ENCODE results near the gene NRIP1.

Gene NRIP1

GRCh38 chr21:14972678-14973077 is 92.1 kb downstream of the NRIP1 start:
- no peak for TF ChIP-seq CTCF (IDR thresholded peaks at IDR 0.05; ENCODE audit: insufficient read depth, low read length, poor library complexity, severe bottlenecking)

GRCh38 chr21:14968821-14969220 is 96.0 kb downstream of the NRIP1 start:
- DNase-seq (ENCODE audit: extremely low read depth, insufficient read length), result no peak
- no peak for TF ChIP-seq CTCF (IDR thresholded peaks at IDR 0.05; ENCODE audit: insufficient read depth, low read length, poor library complexity, severe bottlenecking)
- no peaks in the 10 kb centered on the region for H3K36me3 ChIP-seq (ENCODE audit: control insufficient read depth, insufficient read depth, low read length)
- H3K27me3 ChIP-seq (replicated peaks; ENCODE audit: control insufficient read depth, insufficient read depth, low read length), result no peaks in the 10 kb centered on the region
- H3K4me3 ChIP-seq (replicated peaks; ENCODE audit: low read depth, low read length), result no peak overlapping the region

More at GRCh38 chr21:14972678-14973077, 92.1 kb downstream of the NRIP1 start:
- H3K27me3 ChIP-seq (replicated peaks; ENCODE audit: control insufficient read depth, insufficient read depth, low read length), result no peaks in the 10 kb centered on the region
- H3K4me3 ChIP-seq (replicated peaks; ENCODE audit: low read depth, low read length), result no peak overlapping the region
- H3K36me3 ChIP-seq (ENCODE audit: control insufficient read depth, insufficient read depth, low read length), result no peaks in the 10 kb centered on the region
- DNase-seq (ENCODE audit: extremely low read depth, insufficient read length), result no peak

GRCh38 chr21:14968029-14968428 is 96.8 kb downstream of the NRIP1 start:
- DNase-seq (ENCODE audit: extremely low read depth, insufficient read length), result no peak
- Histone ChIP-seq H3K36me3 (ENCODE audit: control insufficient read depth, insufficient read depth, low read length) (no peaks in the 10 kb centered on the region), H3K4me3 (replicated peaks; ENCODE audit: low read depth, low read length) (no peak overlapping the region), H3K27me3 (replicated peaks; ENCODE audit: control insufficient read depth, insufficient read depth, low read length) (no peaks in the 10 kb centered on the region)
- TF ChIP-seq CTCF (IDR thresholded peaks at IDR 0.05; ENCODE audit: insufficient read depth, low read length, poor library complexity, severe bottlenecking), result no peak

GRCh38 chr21:14964621-14965020 is 100.2 kb downstream of the NRIP1 start:
- H3K36me3 ChIP-seq (ENCODE audit: control insufficient read depth, insufficient read depth, low read length), result no peaks in the 10 kb centered on the region
- TF ChIP-seq CTCF (IDR thresholded peaks at IDR 0.05; ENCODE audit: insufficient read depth, low read length, poor library complexity, severe bottlenecking), result no peak

GRCh38 chr21:14962217-14962616 is 102.6 kb downstream of the NRIP1 start:
- no peak for DNase-seq (ENCODE audit: extremely low read depth, insufficient read length)
- Histone ChIP-seq H3K36me3 (ENCODE audit: control insufficient read depth, insufficient read depth, low read length) (no peaks in the 10 kb centered on the region), H3K27me3 (replicated peaks; ENCODE audit: control insufficient read depth, insufficient read depth, low read length) (no peaks in the 10 kb centered on the region), H3K4me3 (replicated peaks; ENCODE audit: low read depth, low read length) (no peak overlapping the region)
- no peak for TF ChIP-seq CTCF (IDR thresholded peaks at IDR 0.05; ENCODE audit: insufficient read depth, low read length, poor library complexity, severe bottlenecking)

More at GRCh38 chr21:14964621-14965020, 100.2 kb downstream of the NRIP1 start:
- no peak overlapping the region for H3K4me3 ChIP-seq (replicated peaks; ENCODE audit: low read depth, low read length)
- DNase-seq (ENCODE audit: extremely low read depth, insufficient read length), result no peak
- no peaks in the 10 kb centered on the region for H3K27me3 ChIP-seq (replicated peaks; ENCODE audit: control insufficient read depth, insufficient read depth, low read length)

GRCh38 chr21:14961502-14961901 is 103.3 kb downstream of the NRIP1 start:
- no peaks in the 10 kb centered on the region for H3K27me3 ChIP-seq (replicated peaks; ENCODE audit: control insufficient read depth, insufficient read depth, low read length)
- no peak overlapping the region for H3K4me3 ChIP-seq (replicated peaks; ENCODE audit: low read depth, low read length)
- no peaks in the 10 kb centered on the region for H3K36me3 ChIP-seq (ENCODE audit: control insufficient read depth, insufficient read depth, low read length)
- no peak for DNase-seq (ENCODE audit: extremely low read depth, insufficient read length)
- no peak for TF ChIP-seq CTCF (IDR thresholded peaks at IDR 0.05; ENCODE audit: insufficient read depth, low read length, poor library complexity, severe bottlenecking)
